GM19351 (cell line): Measurements from ENCODE around the gene HAO2.
"Not testable (repeated sequence)": the region's sequence is repeated elsewhere in the genome, so short reads cannot be mapped to it uniquely, and the experiment has no call there.

Experiments used
- ATAC-seq: cut with Tn5 transposase; IDR thresholded peaks from one replicate; pipeline ENCODE4 v1.9.1; 2021; ENCODE audit warnings: mild to moderate bottlenecking, moderate library complexity; ENCODE audit not compliant: unreplicated experiment

The HAO2 gene

DNA sequence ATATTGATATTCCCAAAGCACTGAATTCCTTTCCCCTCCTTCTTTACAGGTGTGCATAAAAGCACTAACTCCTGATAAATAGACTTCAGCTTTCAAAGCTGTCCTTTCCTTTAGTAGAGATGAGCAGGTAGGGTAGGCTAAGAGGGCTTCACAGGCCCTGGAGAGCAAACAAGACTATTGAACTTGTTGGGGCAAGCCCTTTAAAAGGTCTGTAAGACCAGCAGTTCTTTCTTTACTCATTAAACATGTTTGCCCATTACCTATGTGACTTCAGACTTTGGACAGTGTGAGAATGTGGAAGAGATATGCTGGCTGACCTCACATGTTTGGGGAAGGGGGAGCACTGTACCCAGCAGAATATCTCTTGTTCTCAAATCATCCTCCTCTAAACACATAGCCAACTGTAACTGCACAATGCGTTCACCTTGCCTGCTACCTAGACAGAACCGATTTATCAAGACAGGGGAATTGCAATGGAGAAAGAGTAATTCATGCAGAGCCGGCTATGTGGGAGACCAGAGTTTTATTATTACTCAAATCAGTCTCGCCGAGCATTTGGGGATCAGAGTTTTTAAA lies 27.1 kb upstream of the HAO2 start:
- no peak for ATAC-seq

- ATAC-seq = no peak
These were observed 23.2 kb upstream of the HAO2 start for GRCh38 chr1:119345398-119345797.

DNA sequence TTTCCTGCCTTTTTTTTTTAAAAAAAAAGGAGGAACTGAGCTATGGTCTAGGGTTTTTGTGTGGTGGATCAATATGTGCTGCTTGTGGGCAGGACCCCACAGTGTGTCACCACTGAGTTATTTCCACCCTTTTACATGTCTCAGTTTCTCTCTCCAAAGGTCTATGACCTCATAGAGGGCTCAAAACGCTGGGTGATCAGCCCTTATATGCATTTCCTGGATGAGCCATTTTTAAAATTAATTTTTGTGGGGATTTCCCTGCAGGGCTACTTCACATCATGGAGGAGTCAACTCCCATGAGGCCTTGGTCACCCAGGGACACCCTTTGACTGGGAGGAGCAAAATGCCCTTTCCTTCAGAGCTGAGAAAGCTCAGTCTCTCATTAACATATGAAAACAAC lies 20.7 kb upstream of the HAO2 start:
- peak; percentile 88 for ATAC-seq

- no peak for ATAC-seq
These were observed 19.6 kb upstream of the HAO2 start for GRCh38 chr1:119348941-119349340.

DNA sequence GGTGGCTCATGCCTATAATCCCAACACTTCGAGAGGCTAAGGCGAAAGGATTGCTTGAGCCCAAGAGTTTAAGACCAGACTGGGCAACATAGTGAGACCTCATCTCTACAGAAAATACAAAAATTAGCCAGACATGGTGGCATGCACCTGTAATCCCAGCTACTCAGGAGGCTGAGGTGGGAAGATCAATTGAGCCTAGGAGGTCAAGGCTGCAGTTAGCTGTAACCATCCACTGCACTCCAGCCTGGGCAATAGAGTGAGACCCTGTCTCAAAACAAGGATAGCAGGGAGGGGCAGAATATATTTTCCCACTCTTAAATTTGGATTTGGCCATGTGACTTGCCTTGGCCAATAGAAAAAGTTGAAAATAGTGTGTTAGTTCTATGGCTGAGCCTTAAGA lies 17.7 kb upstream of the HAO2 start:
- not testable (repeated sequence) for ATAC-seq

- ATAC-seq = no peak
These were observed 16.6 kb upstream of the HAO2 start for GRCh38 chr1:119351997-119352396.

DNA sequence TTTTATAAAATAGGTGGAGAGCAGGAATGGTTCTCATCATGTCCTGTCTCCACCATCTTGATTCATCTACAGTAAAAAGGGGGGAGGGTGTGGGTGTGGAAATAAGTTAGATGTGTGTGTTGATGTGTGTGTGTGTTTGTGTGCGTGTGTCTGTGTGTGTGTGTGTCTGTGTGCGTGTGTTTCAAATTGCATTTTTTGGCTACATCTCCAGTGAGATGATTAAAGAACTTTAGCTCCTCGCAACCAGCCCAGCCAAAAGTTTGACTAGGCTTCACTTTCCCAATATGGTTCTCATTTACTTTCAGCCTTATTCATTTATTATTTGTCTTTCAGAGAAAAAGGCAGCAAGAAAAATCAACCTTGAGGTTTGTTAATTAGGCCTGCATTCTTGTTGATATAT lies 14.7 kb upstream of the HAO2 start:
- no peak for ATAC-seq

DNA sequence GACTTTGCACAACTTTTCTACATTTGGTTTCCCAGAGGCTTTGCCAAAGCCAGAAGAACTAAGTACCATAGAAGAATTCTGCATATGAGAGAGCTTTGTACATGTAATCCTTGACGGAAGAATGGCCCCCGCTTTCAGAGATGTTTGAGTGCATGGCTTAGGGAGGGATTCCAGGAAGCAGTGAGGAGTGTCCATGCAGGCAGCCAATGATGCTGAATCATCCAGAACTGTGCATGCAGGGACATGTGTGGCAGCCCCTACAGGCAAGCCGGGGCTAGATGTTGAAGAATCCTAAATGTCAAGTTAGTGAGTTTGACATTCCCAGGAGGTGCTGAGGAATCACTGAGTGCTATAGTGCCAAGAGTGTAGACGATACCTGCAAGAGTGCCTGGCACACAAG lies 9.9 kb upstream of the HAO2 start:
- no peak for ATAC-seq

DNA sequence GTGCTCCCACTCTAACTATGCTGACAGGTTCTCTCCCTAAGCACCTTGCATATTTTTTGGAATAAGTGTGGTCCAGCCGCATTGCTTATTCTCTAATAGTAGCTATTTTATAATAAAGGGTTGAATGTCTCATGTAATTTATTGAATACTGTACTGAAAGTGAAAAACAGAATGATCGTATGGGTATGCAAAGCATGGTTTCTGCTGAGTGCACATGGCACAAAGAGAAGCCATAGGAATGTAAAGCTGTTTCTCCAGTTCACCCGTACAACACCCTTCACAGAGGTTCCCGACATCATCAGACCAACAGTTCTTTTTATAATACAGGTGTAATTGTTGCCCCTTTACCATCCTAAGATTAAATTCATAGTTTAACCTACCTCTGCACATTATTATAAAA lies 8.9 kb upstream of the HAO2 start:
- ATAC-seq = peak; percentile 44

GRCh38 chr1:119361205-119361604 lies 7.4 kb upstream of the HAO2 start:
- ATAC-seq = no peak

- ATAC-seq = no peak
These were observed 6.8 kb upstream of the HAO2 start for GRCh38 chr1:119361620-119362344.

- no peak for ATAC-seq
These were observed 5.4 kb upstream of the HAO2 start for GRCh38 chr1:119363162-119363561.

GRCh38 chr1:119364640-119365039 lies 3.9 kb upstream of the HAO2 start:
- ATAC-seq = no peak

GRCh38 chr1:119366424-119366823 lies 2.2 kb upstream of the HAO2 start:
- no peak for ATAC-seq

- ATAC-seq = peak; percentile 58
These were observed 1.0 kb upstream of the HAO2 start for GRCh38 chr1:119367432-119368124.

DNA sequence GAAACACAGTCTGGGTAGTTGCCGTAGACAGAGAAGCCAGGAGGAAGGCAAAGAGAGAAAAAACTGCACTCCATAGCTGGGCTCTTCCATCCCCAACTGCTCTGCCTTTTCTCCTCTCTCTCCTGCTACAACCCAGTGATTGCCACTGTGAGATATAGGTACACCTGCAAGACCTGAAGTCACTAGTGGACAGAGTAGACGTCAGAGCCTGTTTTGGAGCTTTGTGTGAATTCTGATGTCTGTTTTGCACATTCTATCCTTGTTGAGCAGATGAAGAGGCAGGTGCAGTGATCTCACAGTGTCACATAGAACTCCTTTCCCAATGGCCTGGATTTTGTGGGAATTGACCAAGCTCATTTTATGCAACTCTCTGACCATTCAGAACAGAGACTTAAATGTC lies 2.2 kb downstream of the HAO2 start:
- no peak for ATAC-seq

DNA sequence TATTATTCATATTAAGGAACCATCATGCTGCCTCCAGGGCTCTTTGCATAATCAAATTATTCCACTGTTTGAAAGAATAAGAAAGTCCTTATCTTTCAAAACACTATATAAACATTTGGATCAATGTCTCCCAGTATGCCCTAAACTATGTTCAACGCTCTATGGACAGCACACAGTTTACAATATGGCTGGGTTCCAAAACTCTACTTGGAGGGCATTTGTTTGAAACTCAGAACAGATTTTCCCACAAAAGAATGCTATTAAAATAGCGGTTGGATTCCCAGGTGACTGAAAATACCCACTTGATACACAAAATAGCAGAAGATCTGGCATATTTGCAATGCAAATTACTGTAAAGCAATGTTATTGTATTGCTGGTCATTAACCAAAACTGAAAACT lies 3.2 kb downstream of the HAO2 start:
- ATAC-seq = no peak

DNA sequence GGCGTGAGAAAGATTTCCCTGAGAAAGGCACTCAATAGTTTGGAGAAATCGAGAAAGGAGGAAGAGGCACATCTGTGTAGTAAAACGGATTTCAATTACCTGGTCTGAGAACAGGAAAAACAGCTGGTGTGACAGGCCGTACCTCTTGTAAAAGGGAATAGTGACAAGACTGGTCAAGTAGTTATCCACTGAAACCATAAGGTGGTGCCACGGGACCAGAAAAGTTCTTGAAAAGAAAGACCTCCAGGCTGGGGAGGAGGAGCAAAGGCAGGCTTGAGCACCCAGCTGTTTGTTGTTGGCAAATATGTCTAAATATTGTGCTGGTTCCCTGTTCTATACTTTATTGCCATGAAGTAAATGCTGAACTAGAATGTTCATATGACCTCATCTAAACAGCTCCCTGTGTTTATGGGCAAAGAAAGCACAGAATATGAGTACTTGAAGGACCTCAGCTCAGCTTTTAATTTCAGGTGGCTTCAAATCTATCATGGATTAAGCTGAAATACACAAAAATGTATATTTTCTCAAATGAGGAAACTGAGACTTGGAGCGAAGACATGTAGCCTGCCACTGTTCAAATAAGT lies 4.0 kb downstream of the HAO2 start:
- ATAC-seq = peak; percentile 56

GRCh38 chr1:119373465-119373864 lies 4.9 kb downstream of the HAO2 start:
- no peak for ATAC-seq

DNA sequence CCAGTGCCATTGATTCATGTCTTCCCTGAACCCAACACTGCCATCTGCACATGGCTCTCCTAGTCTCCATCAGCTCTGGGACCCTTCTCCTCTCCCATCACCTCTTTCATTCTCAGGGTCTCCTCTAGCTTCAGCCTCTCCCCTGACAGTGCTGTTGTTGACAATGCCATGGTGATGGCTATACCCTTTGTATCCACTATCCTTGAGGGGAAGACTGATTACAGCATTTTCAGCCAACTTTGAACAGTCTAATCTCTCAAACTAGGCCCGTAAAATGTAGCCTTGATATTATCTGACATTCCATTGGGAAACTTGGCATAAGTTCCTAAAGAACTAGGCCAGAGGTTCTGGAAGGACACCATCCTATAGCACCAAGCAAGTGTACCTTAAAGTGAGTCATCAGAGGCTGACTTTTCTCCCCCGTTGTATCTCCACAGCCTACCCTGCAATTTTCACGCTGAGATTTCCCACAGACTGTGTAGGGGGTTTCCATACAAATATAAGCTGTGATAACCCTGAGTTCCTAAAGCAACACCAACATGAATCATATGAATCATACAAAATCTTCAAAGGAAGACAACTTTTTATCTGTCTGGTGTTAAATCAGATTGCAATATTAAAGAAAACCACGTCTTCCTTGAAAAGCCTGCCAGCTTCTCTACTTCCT lies 5.8 kb downstream of the HAO2 start:
- ATAC-seq = no peak

DNA sequence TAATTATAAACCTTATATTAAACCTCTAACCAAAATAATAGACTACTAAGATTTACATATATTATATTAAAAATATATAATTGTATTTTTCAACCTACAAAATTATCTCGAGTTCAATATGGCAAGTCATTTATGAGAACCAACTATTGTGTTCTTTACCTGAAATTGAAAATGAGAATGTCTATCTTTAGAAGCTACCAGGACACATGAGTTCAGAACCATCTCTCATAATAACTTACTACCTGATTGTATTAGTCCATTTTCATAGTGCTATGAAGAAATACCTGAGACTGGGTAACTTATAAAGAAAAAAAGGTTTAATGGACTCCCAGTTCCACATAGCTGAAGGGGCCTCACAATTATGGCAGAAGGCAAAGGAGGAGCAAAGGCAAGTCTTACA lies 6.8 kb downstream of the HAO2 start:
- ATAC-seq = no peak
